ENCODE data around the gene CLEC12A.

DNA sequence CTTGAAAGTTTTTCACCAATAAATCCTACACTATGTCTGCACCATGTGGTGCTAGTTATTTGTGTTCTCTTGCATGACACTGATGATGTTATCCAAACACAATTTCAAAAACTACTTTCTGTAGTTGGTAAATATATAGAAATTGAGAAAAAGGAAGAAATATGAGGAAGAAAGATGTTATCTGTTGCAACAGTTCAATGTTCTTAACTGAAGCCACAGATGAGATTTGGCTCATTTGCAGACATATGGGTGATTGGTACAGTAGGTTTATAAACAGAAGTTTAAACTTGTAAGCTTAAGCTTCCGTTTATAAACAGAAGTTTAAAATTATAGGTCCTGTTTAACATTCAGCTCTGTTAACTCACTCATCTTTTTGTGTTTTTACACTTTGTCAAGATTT, at the start of gene CLEC12A:
- TF ChIP-seq, protein P1, sequence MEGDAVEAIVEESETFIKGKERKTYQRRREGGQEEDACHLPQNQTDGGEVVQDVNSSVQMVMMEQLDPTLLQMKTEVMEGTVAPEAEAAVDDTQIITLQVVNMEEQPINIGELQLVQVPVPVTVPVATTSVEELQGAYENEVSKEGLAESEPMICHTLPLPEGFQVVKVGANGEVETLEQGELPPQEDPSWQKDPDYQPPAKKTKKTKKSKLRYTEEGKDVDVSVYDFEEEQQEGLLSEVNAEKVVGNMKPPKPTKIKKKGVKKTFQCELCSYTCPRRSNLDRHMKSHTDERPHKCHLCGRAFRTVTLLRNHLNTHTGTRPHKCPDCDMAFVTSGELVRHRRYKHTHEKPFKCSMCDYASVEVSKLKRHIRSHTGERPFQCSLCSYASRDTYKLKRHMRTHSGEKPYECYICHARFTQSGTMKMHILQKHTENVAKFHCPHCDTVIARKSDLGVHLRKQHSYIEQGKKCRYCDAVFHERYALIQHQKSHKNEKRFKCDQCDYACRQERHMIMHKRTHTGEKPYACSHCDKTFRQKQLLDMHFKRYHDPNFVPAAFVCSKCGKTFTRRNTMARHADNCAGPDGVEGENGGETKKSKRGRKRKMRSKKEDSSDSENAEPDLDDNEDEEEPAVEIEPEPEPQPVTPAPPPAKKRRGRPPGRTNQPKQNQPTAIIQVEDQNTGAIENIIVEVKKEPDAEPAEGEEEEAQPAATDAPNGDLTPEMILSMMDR (IDR thresholded peaks at IDR 0.05) = no peak
- TF ChIP-seq POLR2A (IDR thresholded peaks at IDR 0.05) = no peak

Measured in uterus (tissue), 2 donors.